ENCODE measurements around the gene C6orf47. TPM values are rescaled to one million over a fixed set of nuclear protein-coding genes. Genes with fewer than 3 reads are reported as not detected.

Gene C6orf47
- total and polyA plus RNA-seq, 2 of the 13 experiments (the other 11 are each of a cell fraction or from before 2014, with no cell fraction given), result 1.7 to 18.1 TPM

DNA sequence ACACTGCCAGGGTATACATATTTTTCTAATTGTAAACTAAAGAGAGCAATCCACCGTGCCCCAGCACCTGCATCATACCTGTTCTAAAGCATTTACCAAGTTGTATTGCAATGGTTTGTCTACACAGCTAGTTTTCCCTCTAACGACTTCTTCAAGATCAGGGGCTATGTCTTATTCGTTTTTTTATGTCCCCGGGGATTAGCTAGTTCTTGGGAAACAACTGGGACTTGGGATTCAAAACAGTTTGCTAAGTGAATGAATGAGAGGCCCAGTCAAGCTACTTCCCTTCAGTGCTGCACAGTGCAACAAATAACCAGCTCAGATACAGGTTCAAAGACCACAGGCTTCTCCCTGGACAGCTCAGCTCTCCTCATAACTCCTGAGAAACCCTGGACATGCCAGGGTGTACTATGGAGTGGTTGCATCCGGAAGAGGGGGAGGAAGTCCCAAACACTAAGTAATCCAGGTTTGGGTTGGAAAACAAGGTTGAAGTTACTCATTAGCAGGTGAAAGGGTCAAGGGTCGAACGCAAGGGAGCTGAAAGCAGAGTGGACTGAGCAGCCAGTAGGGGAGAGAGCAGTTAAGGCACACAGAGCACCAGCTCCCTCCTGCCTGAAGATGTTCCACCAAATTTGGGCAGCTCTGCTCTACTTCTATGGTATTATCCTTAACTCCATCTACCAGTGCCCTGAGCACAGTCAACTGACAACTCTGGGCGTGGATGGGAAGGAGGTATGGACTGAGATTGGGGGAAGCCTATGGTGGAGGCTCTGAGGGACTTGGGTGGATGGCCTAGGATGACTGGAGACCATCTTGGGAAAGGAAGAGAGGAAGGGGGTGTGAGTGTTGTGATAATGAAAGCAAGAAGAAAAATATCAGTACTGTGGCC lies 5.0 kb downstream of the C6orf47 start, which contains the start of gene APOM (continued):
- TF ChIP-seq ZNF609 (CRISPR knock-in tag; IDR thresholded peaks at IDR 0.05; ENCODE audit: borderline replicate concordance) (peak; percentile 87; the same call in 1 of the 2 replicates), YEATS4 (CRISPR knock-in tag; IDR thresholded peaks at IDR 0.05; ENCODE audit: borderline replicate concordance) (peak; percentile 77; the same call in 1 of the 2 replicates), PRMT3 (CRISPR knock-in tag; IDR thresholded peaks at IDR 0.05; ENCODE audit: borderline replicate concordance, low read depth) (peak; percentile 81; the same call in 1 of the 2 replicates), HMGXB4 (CRISPR knock-in tag; IDR thresholded peaks at IDR 0.05; ENCODE audit: borderline replicate concordance in 1 of 2, low read depth in 1 of 2) (peak; percentile 64 to 86; a peak in 2 of 4 replicates), ZNF235 (CRISPR knock-in tag; IDR thresholded peaks at IDR 0.05; ENCODE audit: borderline replicate concordance) (peak; percentile 89; the same call in 1 of the 2 replicates), ZNF230 (CRISPR knock-in tag; IDR thresholded peaks at IDR 0.05) (peak; percentile 68; the same call in 1 of the 2 replicates), IKZF4 (CRISPR knock-in tag; IDR thresholded peaks at IDR 0.05; ENCODE audit: borderline replicate concordance, low read depth, not compliant biosample characterization) (peak; percentile 94), ZNF605 (CRISPR knock-in tag; IDR thresholded peaks at IDR 0.05) (peak; percentile 98), SMYD3 (CRISPR knock-in tag; IDR thresholded peaks at IDR 0.05) (peak; percentile 96), HNRNPH1 (optimal IDR thresholded peaks at IDR 0.05; ENCODE audit: low read depth, low read length) (peak; percentile 80), ZNF101 (CRISPR knock-in tag; IDR thresholded peaks at IDR 0.05; ENCODE audit: borderline replicate concordance, low read depth) (no peak), ZNF839 (CRISPR knock-in tag; IDR thresholded peaks at IDR 0.05; ENCODE audit: borderline replicate concordance) (no peak; the same call in 1 of the 2 replicates), PTBP1 (IDR thresholded peaks at IDR 0.05; ENCODE audit: low read depth, low read length, poor library complexity, severe bottlenecking) (no peak), ZKSCAN1 (IDR thresholded peaks at IDR 0.05; ENCODE audit: low read length) (0 out of 2 replicates have a peak, but pooled peaks have one; percentile 9)
- TF ChIP-seq, protein P1, sequence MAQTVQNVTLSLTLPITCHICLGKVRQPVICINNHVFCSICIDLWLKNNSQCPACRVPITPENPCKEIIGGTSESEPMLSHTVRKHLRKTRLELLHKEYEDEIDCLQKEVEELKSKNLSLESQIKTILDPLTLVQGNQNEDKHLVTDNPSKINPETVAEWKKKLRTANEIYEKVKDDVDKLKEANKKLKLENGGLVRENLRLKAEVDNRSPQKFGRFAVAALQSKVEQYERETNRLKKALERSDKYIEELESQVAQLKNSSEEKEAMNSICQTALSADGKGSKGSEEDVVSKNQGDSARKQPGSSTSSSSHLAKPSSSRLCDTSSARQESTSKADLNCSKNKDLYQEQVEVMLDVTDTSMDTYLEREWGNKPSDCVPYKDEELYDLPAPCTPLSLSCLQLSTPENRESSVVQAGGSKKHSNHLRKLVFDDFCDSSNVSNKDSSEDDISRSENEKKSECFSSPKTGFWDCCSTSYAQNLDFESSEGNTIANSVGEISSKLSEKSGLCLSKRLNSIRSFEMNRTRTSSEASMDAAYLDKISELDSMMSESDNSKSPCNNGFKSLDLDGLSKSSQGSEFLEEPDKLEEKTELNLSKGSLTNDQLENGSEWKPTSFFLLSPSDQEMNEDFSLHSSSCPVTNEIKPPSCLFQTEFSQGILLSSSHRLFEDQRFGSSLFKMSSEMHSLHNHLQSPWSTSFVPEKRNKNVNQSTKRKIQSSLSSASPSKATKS (CRISPR knock-in tag; IDR thresholded peaks at IDR 0.05), result peak; percentile 97

Data from HepG2 (cell line).